HG03460 (cell line): ENCODE measurements around the gene ADAP2.

Experiments
- ATAC-seq: cut with Tn5 transposase; IDR thresholded peaks from one replicate; pipeline ENCODE4 v1.9.1; 2021; ENCODE audit not compliant: unreplicated experiment

Gene ADAP2

GRCh38 chr17:31008374-31009041 is 86.8 kb downstream of the ADAP2 start:
- ATAC-seq, result no peak
